ENCODE data around the gene MAGI2.

DNA sequence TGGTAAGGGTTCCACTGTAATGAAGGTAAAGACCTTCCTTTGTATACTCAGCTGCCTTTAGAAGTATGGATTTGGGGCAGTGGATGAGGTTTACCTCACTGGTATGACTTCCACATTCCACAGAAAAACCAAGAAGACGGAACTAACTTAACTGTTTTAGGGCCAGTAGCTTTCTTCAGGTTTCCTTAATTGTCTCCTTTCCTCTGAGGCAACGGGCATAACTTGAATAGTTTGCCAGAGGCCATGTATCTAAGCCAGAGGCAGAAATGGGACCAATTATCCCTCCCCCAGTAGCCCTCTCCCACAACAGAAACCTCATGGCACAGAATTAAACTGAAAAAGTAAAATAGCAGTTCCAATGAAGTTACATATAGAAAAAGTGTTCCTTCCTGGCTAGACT, 1373.2 kb downstream of the MAGI2 start:
- no peak for TF ChIP-seq POLR2A (IDR thresholded peaks at IDR 0.05; ENCODE audit: low read length)
- TF ChIP-seq GATA1 (IDR thresholded peaks at IDR 0.05; ENCODE audit: low read depth, low read length) = no peak
